Heart left ventricle (tissue), 16 donors: ENCODE results near the gene IL18BP. TPM values are rescaled to one million over a fixed set of nuclear protein-coding genes. Genes with fewer than 3 reads are reported as not detected.

Experiments
- ATAC-seq, 4 donors: fragments of 200-7000 bp; cut with Tn5 transposase; one replicate each; pipeline ENCODE4 v1.9.1; 2020 to 2022; ENCODE audit warnings: moderate library complexity in 4 of 4, mild to moderate bottlenecking in 3 of 4, moderate number of reproducible peaks in 1 of 4
- DNase-seq, 5 donors: peaks; one replicate each; pipeline ENCODE4 v3.0.0-alpha.2; 2020
- H3K27ac ChIP-seq, 12 donors: fragments of 200-600 bp; sonication (generic) in 4 of 12; one replicate each; pipeline versions ENCODE4 v1.5.0 to v1.8.0; 2016 to 2022; ENCODE audit warnings: mild to moderate bottlenecking in 2 of 12
- H3K27me3 ChIP-seq, 9 donors: fragments of 200-600 bp; sonication (generic) in 2 of 9; one replicate each; pipeline versions ENCODE4 v1.5.1 to v1.8.0; 2016 to 2022; ENCODE audit warnings: mild to moderate bottlenecking in 3 of 9
- H3K36me3 ChIP-seq, 9 donors: fragments of 200-600 bp; sonication (generic) in 2 of 9; one replicate each; pipeline versions ENCODE4 v1.5.0 to v1.8.0; 2018 to 2022; ENCODE audit warnings: mild to moderate bottlenecking in 2 of 9
- H3K4me1 ChIP-seq, 12 donors: fragments of 200-600 bp; sonication (generic) in 4 of 12; one replicate each; pipeline versions ENCODE4 v1.5.0 to v1.8.0; 2016 to 2022; ENCODE audit warnings: mild to moderate bottlenecking in 3 of 12
- H3K4me3 ChIP-seq, 12 donors: fragments of 200-600 bp; sonication (generic) in 4 of 12; one replicate each; pipeline versions ENCODE4 v1.5.0 to v1.8.0; 2017 to 2022; ENCODE audit warnings: mild to moderate bottlenecking in 9 of 12, moderate library complexity in 4 of 12
- H3K9me3 ChIP-seq, 12 donors: fragments of 200-600 bp; sonication (generic) in 4 of 12; one replicate each; pipeline versions ENCODE4 v1.5.0 to v1.8.0; 2016 to 2022; ENCODE audit warnings: mild to moderate bottlenecking in 1 of 12
- CTCF ChIP-seq, 12 donors: fragments of 200-600 bp; sonication (generic) in 4 of 12; IDR thresholded peaks; one replicate each; pipeline versions ENCODE4 v1.5.0 to v1.8.0; 2018 to 2022; ENCODE audit warnings: antibody characterized with exemption in 12 of 12, mild to moderate bottlenecking in 5 of 12
- POLR2A ChIP-seq, 2 donors: fragments of 450-650 bp; IDR thresholded peaks; one replicate each; pipeline ENCODE4 v1.6.1; 2017; ENCODE audit warnings: antibody characterized with exemption in 2 of 2, mild to moderate bottlenecking in 2 of 2, moderate library complexity in 2 of 2
- WGBS, 4 donors: extraction: QIAGEN DNeasy Blood & Tissue Kit in 2 of 4; methylation state at CpG; one replicate each; pipeline versions ENCODE4 v1.1.5 to v1.1.7; 2013 to 2018; 5-methylcytosine and 5-hydroxymethylcytosine counted together
- intact Hi-C, 10 donors: fragments of 100-400 bp; cut with DNase I; formaldehyde crosslinking; loops; one replicate each; pipeline versions ENCODE4 v1.11.1 to v1.14.2; 2022
- polyA plus RNA-seq, 2 donors: library from polyadenylated mRNA; stranded (reverse); fragments of 200-250 nt; gene quantifications; one replicate each; pipeline ENCODE4 v1.2.3, GENCODE V29; 2013
- total RNA-seq, 9 donors: library from RNA; depleted of rRNA in 2 of 9; stranded (reverse); fragments of >200 nt in 2 of 9; fragmentation: NEBNext Ultra II Directional in 3 of 9; extraction: Animal tissue kit (Norgen Biotek cat#: 25700) in 3 of 9; gene quantifications; one replicate each; pipeline versions ENCODE4 v1.1.0 to v1.2.4, GENCODE V29; 2016 to 2023
- donor health status: ischemic (EF 13 %, LVEDD 7.1; RV severe dilation, severe dysfunction).
- donor health status: healthy with polysubstance abuse.
- donor health status: DM: no; HTN: yes; CAD: no.
- donor health status: DM: no; HTN: no; CAD: no.
- donor health status: ischemic (EF 25% LVEDD 6.9; RV normal size, moderate dysfunction).
- donor health status: ischemic (EF 25% LVEDD 5.7; RV mildly dilated, moderate dysfunction).
- donor health status: healthy.
- donor health status: DM: yes; HTN: yes; CAD: no.
- donor health status: ischemic (EF 35%, LVEDD 5.7; RV mildly dilated, moderate dysfunction).
- donor health status: nonischemic (EF 11% LVEDD 7.7; RV severe dilation, severe dysfunction).
- donor health status: DM: yes; HTN: yes; CAD: no.
- donor health status: PGD.
- donor health status: ischemic (EF 29% LVEDD 5.4; RV normal size, mild dysfunction).
- donor health status: nonischemic (EF 23%, LVEDD 6.1; RV moderate dilation, normal function).

IL18BP gene
- total and polyA plus RNA-seq, 11 donors: 1.1 to 86.5 (median 4.4) TPM

GRCh38 chr11:72000202-72000867 lies 1.6 kb downstream of the IL18BP start:
- Histone ChIP-seq H3K27me3 (no peaks in the 10 kb centered on the region), H3K36me3 (peaks cover 0 to 56% (median 46%) of the 10 kb centered on the region in 9 donors), H3K4me3 (peak overlapping the region in 2 of 12 donors; percentile 47 to 53), H3K4me1 (peaks cover 0 to 66% (median 15%) of the 10 kb centered on the region in 12 donors), H3K27ac (peak overlapping the region in 8 of 12 donors; percentile 59 to 93 (median 74)), H3K9me3 (no peaks in the 10 kb centered on the region)
- WGBS, 4 donors: 85 to 92% (median 90%) methylated on average over 8 to 10 of the region's 10 CpGs
- intact Hi-C loops: no loop called here
- DNase-seq (no peak), ATAC-seq (no peak)
- TF ChIP-seq CTCF (IDR thresholded peaks at IDR 0.05) (no peak), POLR2A (IDR thresholded peaks at IDR 0.05) (no peak)

DNA sequence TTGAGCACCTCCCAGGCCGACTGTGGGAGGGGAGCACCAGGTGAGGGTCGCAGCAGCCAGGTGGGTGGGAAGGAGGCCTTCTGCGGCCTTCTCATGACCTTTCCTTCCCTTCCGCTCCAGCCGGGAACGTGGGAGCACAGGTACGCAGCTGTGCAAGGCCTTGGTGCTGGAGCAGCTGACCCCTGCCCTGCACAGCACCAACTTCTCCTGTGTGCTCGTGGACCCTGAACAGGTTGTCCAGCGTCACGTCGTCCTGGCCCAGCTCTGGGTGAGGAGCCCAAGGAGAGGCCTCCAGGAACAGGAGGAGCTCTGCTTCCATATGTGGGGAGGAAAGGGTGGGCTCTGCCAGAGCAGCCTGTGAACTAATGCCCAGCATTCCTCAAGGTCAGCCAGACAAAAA lies 2.6 kb downstream of the IL18BP start:
- Histone ChIP-seq H3K9me3 (no peaks in the 10 kb centered on the region), H3K27ac (peak overlapping the region in 1 of 12 donors; percentile 48), H3K4me3 (peak overlapping the region in 1 of 12 donors; percentile 53), H3K4me1 (peaks cover 0 to 66% (median 15%) of the 10 kb centered on the region in 12 donors), H3K27me3 (no peaks in the 10 kb centered on the region), H3K36me3 (peaks cover 4 to 65% (median 53%) of the 10 kb centered on the region in 9 donors)
- no peak for ATAC-seq
- 82 to 86% (median 83%) methylated on average over 7 to 11 of the region's 11 CpGs for WGBS, 4 donors
- no peak for TF ChIP-seq CTCF (IDR thresholded peaks at IDR 0.05)
- intact Hi-C loops: no loop called here
- DNase-seq: no peak

GRCh38 chr11:72001834-72002591 lies 3.3 kb downstream of the IL18BP start:
- H3K4me3 ChIP-seq: no peak overlapping the region
- peaks cover 0 to 59% (median 15%) of the 10 kb centered on the region in 12 donors for H3K4me1 ChIP-seq
- DNase-seq (no peak), ATAC-seq (no peak)
- 59 to 69% (median 61%) methylated on average over 10 of the region's 10 CpGs for WGBS, 4 donors
- TF ChIP-seq POLR2A (IDR thresholded peaks at IDR 0.05): no peak
- no peak for TF ChIP-seq CTCF (IDR thresholded peaks at IDR 0.05)
- H3K27me3 ChIP-seq: no peaks in the 10 kb centered on the region
- peaks cover 5 to 72% (median 61%) of the 10 kb centered on the region in 9 donors for H3K36me3 ChIP-seq
- intact Hi-C loops: no loop called here
- H3K27ac ChIP-seq: peak overlapping the region in 1 of 12 donors; percentile 48
- H3K9me3 ChIP-seq: no peaks in the 10 kb centered on the region
